Measurements from ENCODE around the gene NTHL1.

DNA sequence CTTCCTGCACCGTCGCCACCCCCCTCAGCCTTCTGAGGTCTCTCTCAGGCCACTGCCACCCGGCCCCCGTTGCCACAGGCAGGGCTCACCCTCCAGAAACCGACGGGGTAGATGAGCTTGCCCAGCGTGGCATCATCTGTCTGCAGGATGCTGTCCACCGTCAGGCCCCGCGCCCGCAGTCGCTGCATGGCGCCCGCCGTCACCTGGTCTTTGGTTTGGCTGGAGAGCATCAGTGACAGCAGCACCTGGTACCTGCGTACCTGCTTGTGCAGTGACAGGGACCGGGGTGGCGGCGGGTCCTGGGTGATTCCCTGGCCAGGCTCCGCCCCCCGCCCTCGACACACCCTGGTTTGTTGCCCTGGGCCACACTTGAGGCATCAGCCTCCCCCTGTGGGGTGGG is 3.1 kb downstream of the NTHL1 start:
- TF ChIP-seq, protein P1, sequence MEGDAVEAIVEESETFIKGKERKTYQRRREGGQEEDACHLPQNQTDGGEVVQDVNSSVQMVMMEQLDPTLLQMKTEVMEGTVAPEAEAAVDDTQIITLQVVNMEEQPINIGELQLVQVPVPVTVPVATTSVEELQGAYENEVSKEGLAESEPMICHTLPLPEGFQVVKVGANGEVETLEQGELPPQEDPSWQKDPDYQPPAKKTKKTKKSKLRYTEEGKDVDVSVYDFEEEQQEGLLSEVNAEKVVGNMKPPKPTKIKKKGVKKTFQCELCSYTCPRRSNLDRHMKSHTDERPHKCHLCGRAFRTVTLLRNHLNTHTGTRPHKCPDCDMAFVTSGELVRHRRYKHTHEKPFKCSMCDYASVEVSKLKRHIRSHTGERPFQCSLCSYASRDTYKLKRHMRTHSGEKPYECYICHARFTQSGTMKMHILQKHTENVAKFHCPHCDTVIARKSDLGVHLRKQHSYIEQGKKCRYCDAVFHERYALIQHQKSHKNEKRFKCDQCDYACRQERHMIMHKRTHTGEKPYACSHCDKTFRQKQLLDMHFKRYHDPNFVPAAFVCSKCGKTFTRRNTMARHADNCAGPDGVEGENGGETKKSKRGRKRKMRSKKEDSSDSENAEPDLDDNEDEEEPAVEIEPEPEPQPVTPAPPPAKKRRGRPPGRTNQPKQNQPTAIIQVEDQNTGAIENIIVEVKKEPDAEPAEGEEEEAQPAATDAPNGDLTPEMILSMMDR (IDR thresholded peaks at IDR 0.05) = no peak
- TF ChIP-seq POLR2A (IDR thresholded peaks at IDR 0.05) = no peak
